DND-41 (cell line): Measurements from ENCODE around the gene ZNF76.
"Not testable (repeated sequence)": the region's sequence is repeated elsewhere in the genome, so short reads cannot be mapped to it uniquely, and the experiment has no call there.

Experiments used
- ATAC-seq: fragments of 200-7000 bp; cut with Tn5 transposase; 3 replicates; pipeline ENCODE4 v1.9.1; 2021; ENCODE audit warnings: low read depth; ENCODE audit not compliant: insufficient read depth
- DNase-seq: peaks from one replicate; pipeline ENCODE4 v3.0.0-alpha.2; 2020
- H2AFZ ChIP-seq: 2 replicates; pipeline ENCODE4 v1.6.0; 2012; ENCODE audit warnings: low read depth, low read length
- H3K27ac ChIP-seq: 2 replicates; pipeline ENCODE4 v1.5.1; 2012; ENCODE audit warnings: low read length, inconsistent platforms
- H3K27me3 ChIP-seq: fragments of 200-600 bp; sonication (generic); 2 replicates; pipeline ENCODE4 v1.6.0; 2012; ENCODE audit warnings: low read length, mild to moderate bottlenecking, inconsistent platforms; ENCODE audit not compliant: insufficient read depth, poor library complexity
- H3K36me3 ChIP-seq: 2 replicates; pipeline ENCODE4 v1.5.1; 2012; ENCODE audit warnings: low read length, inconsistent platforms; ENCODE audit not compliant: insufficient read depth
- H3K4me1 ChIP-seq: 2 replicates; pipeline ENCODE4 v1.5.1; 2012; ENCODE audit warnings: mild to moderate bottlenecking, low read length; ENCODE audit not compliant: insufficient read depth
- H3K4me2 ChIP-seq: 2 replicates; pipeline ENCODE4 v1.6.0; 2012; ENCODE audit warnings: mild to moderate bottlenecking, moderate library complexity, low read length, inconsistent platforms; ENCODE audit not compliant: insufficient read depth
- H3K4me3 ChIP-seq, 2 experiments: fragments of 200-600 bp in 1 of 2; shearing (Covaris generic) in 1 of 2; 2 replicates each; pipeline ENCODE4 v1.5.1; 2012 to 2016; ENCODE audit warnings: inconsistent platforms in 2 of 2, low read length in 2 of 2, mild to moderate bottlenecking in 2 of 2, low read depth in 1 of 2, moderate library complexity in 1 of 2
- H3K79me2 ChIP-seq: 2 replicates; pipeline ENCODE4 v1.6.0; 2012; ENCODE audit warnings: low read length, inconsistent platforms; ENCODE audit not compliant: insufficient read depth
- H3K9ac ChIP-seq: 2 replicates; pipeline ENCODE4 v1.6.0; 2012; ENCODE audit warnings: low read depth, mild to moderate bottlenecking, inconsistent platforms, low read length, moderate library complexity
- H3K9me3 ChIP-seq: 2 replicates; pipeline ENCODE4 v1.5.1; 2012; ENCODE audit warnings: low read length, moderate library complexity, mild to moderate bottlenecking, inconsistent platforms; ENCODE audit not compliant: insufficient read depth, severe bottlenecking
- H4K20me1 ChIP-seq: 2 replicates; pipeline ENCODE4 v1.6.0; 2012; ENCODE audit warnings: low read length; ENCODE audit not compliant: insufficient read depth
- EZH2 ChIP-seq: IDR thresholded peaks from 3 replicates; pipeline ENCODE4 v1.6.1; 2012; ENCODE audit warnings: borderline replicate concordance, low read depth, mild to moderate bottlenecking, moderate library complexity, low read length, inconsistent platforms; ENCODE audit not compliant: severe bottlenecking
- TF ChIP-seq, protein P1 (sequence below): IDR thresholded peaks from 2 replicates; pipeline ENCODE4 v1.5.1; 2012; ENCODE audit warnings: borderline replicate concordance, low read length, moderate library complexity, mild to moderate bottlenecking; ENCODE audit not compliant: poor library complexity, severe bottlenecking; ENCODE audit errors: extremely low read depth

Gene ZNF76

GRCh38 chr6:35330541-35331119 is 71.1 kb downstream of the ZNF76 start:
- no peak for DNase-seq
- no peaks in the 10 kb centered on the region for H3K27me3 ChIP-seq
- no peaks in the 10 kb centered on the region for H3K36me3 ChIP-seq
- H3K27ac ChIP-seq, result no peak overlapping the region
- no peaks in the 10 kb centered on the region for H4K20me1 ChIP-seq
- H3K9ac ChIP-seq, result no peak overlapping the region
- H2AFZ ChIP-seq, result no peak overlapping the region
- no peak overlapping the region for H3K4me2 ChIP-seq
- ATAC-seq, result no peak
- H3K4me1 ChIP-seq, result no peaks in the 10 kb centered on the region
- no peaks in the 10 kb centered on the region for H3K9me3 ChIP-seq
- H3K4me3 ChIP-seq, result no peak overlapping the region
- no peak for TF ChIP-seq EZH2
- TF ChIP-seq, protein P1, sequence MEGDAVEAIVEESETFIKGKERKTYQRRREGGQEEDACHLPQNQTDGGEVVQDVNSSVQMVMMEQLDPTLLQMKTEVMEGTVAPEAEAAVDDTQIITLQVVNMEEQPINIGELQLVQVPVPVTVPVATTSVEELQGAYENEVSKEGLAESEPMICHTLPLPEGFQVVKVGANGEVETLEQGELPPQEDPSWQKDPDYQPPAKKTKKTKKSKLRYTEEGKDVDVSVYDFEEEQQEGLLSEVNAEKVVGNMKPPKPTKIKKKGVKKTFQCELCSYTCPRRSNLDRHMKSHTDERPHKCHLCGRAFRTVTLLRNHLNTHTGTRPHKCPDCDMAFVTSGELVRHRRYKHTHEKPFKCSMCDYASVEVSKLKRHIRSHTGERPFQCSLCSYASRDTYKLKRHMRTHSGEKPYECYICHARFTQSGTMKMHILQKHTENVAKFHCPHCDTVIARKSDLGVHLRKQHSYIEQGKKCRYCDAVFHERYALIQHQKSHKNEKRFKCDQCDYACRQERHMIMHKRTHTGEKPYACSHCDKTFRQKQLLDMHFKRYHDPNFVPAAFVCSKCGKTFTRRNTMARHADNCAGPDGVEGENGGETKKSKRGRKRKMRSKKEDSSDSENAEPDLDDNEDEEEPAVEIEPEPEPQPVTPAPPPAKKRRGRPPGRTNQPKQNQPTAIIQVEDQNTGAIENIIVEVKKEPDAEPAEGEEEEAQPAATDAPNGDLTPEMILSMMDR, result no peak
- H3K79me2 ChIP-seq, result no peaks in the 10 kb centered on the region

GRCh38 chr6:35332074-35332887 is 72.7 kb downstream of the ZNF76 start:
- TF ChIP-seq, protein P1, result peak; percentile 15
- not testable (repeated sequence) for H3K27ac ChIP-seq, H3K9ac ChIP-seq, H3K27me3 ChIP-seq, H3K4me3 ChIP-seq, H3K9me3 ChIP-seq, H3K4me1 ChIP-seq, H3K79me2 ChIP-seq, H4K20me1 ChIP-seq, H3K36me3 ChIP-seq, H3K4me2 ChIP-seq, H2AFZ ChIP-seq
- peak; percentile 43 for DNase-seq
- ATAC-seq, result peak; percentile 53; the same call in 2 of the 3 replicates

GRCh38 chr6:35341557-35341956 is 82.0 kb downstream of the ZNF76 start:
- no peak for TF ChIP-seq EZH2
- TF ChIP-seq, protein P1, result no peak
- no peak overlapping the region for H3K4me3 ChIP-seq
- H3K36me3 ChIP-seq, result peaks cover 3% of the 10 kb centered on the region; the same call in 1 of the 2 replicates
- peaks cover 14% of the 10 kb centered on the region for H3K79me2 ChIP-seq
- H3K4me2 ChIP-seq, result no peak overlapping the region
- H4K20me1 ChIP-seq, result peaks cover 12% of the 10 kb centered on the region; the same call in 1 of the 2 replicates
- no peak overlapping the region for H3K27ac ChIP-seq
- peaks cover 20% of the 10 kb centered on the region for H3K4me1 ChIP-seq
- H3K9me3 ChIP-seq, result no peaks in the 10 kb centered on the region
- H2AFZ ChIP-seq, result peak overlapping the region; percentile 62; the same call in 1 of the 2 replicates
- no peak for ATAC-seq
- peak overlapping the region; percentile 69; the same call in 1 of the 2 replicates for H3K9ac ChIP-seq
- H3K27me3 ChIP-seq, result no peaks in the 10 kb centered on the region
- no peak for DNase-seq
